Liver (tissue), 9 donors: ENCODE measurements around the gene HIBADH. TPM values are rescaled to one million over a fixed set of nuclear protein-coding genes. Genes with fewer than 3 reads are reported as not detected.

Experiments used
- DNase-seq: peaks from one replicate; pipeline ENCODE4 v3.0.0-alpha.2; 2017; ENCODE audit warnings: low spot score
- H3K27ac ChIP-seq, 2 donors: one replicate each; pipeline ENCODE4 v1.7.0; 2013; ENCODE audit warnings: inconsistent platforms in 2 of 2, low read length in 2 of 2, control low read depth in 1 of 2, low read depth in 1 of 2, mild to moderate bottlenecking in 1 of 2
- H3K27me3 ChIP-seq, 4 donors: one replicate each; pipeline versions ENCODE4 v1.6.1 to v1.7.0; 2013; ENCODE audit warnings: low read length in 3 of 4, inconsistent platforms in 1 of 4, mild to moderate bottlenecking in 1 of 4, moderate library complexity in 1 of 4; ENCODE audit not compliant: control insufficient read depth in 4 of 4, insufficient read depth in 4 of 4
- H3K36me3 ChIP-seq, 4 donors: one replicate each; pipeline versions ENCODE4 v1.6.1 to v1.7.0; 2013; ENCODE audit warnings: low read length in 3 of 4, mild to moderate bottlenecking in 3 of 4, low read depth in 1 of 4, moderate library complexity in 1 of 4; ENCODE audit not compliant: control insufficient read depth in 4 of 4, insufficient read depth in 3 of 4
- H3K4me1 ChIP-seq, 4 donors: one replicate each; pipeline versions ENCODE4 v1.6.1 to v1.7.0; 2013; ENCODE audit warnings: low read length in 3 of 4, mild to moderate bottlenecking in 3 of 4, moderate library complexity in 1 of 4; ENCODE audit not compliant: control insufficient read depth in 4 of 4, insufficient read depth in 4 of 4
- H3K4me3 ChIP-seq, 3 donors: one replicate each; pipeline versions ENCODE4 v1.6.1 to v1.7.0; 2013; ENCODE audit warnings: low read length in 3 of 3, control low read depth in 1 of 3, low read depth in 1 of 3, mild to moderate bottlenecking in 1 of 3
- H3K9ac ChIP-seq, 2 donors: one replicate each; pipeline ENCODE4 v1.7.0; 2013; ENCODE audit warnings: low read length in 2 of 2, mild to moderate bottlenecking in 2 of 2, moderate library complexity in 2 of 2, control low read depth in 1 of 2, low read depth in 1 of 2
- H3K9me3 ChIP-seq, 4 donors: one replicate each; pipeline versions ENCODE4 v1.6.1 to v1.7.0; 2013; ENCODE audit warnings: low read length in 3 of 4; ENCODE audit not compliant: control insufficient read depth in 4 of 4
- ATF3 ChIP-seq: IDR thresholded peaks from 2 replicates; pipeline ENCODE4 v1.6.1; 2016; ENCODE audit warnings: antibody characterized with exemption
- CTCF ChIP-seq: fragments of 150-350 bp; IDR thresholded peaks from 2 replicates; pipeline ENCODE4 v1.5.1; 2017; ENCODE audit warnings: improper control_type of control experiment, low read depth, low read length; ENCODE audit not compliant: missing input control
- EGR1 ChIP-seq, 2 donors: IDR thresholded peaks; 2 replicates each; pipeline ENCODE4 v1.6.1; 2016 to 2018; ENCODE audit warnings: antibody characterized with exemption in 2 of 2, low read depth in 2 of 2
- GABPA ChIP-seq, 2 donors: IDR thresholded peaks in 1 of 2; conservative IDR thresholded peaks in 1 of 2; 2 replicates each; pipeline ENCODE4 v1.6.1; 2016; ENCODE audit warnings: antibody characterized with exemption in 2 of 2, mild to moderate bottlenecking in 1 of 2, moderate library complexity in 1 of 2
- HNF4G ChIP-seq: IDR thresholded peaks from 2 replicates; pipeline ENCODE4 v1.6.1; 2016; ENCODE audit warnings: antibody characterized with exemption
- JUND ChIP-seq, 2 donors: IDR thresholded peaks; 2 replicates each; pipeline ENCODE4 v1.6.1; 2016; ENCODE audit warnings: antibody characterized with exemption in 2 of 2
- NR2F2 ChIP-seq: IDR thresholded peaks from 2 replicates; pipeline ENCODE4 v1.6.1; 2016; ENCODE audit warnings: antibody characterized with exemption
- RAD21 ChIP-seq, 2 donors: IDR thresholded peaks; 2 replicates each; pipeline ENCODE4 v1.6.1; 2016; ENCODE audit warnings: antibody characterized with exemption in 2 of 2, mild to moderate bottlenecking in 2 of 2
- RXRA ChIP-seq, 2 donors: IDR thresholded peaks; 2 replicates each; pipeline ENCODE4 v1.6.1; 2017 to 2018; ENCODE audit warnings: antibody characterized with exemption in 2 of 2, mild to moderate bottlenecking in 1 of 2
- SP1 ChIP-seq: IDR thresholded peaks from 2 replicates; pipeline ENCODE4 v1.6.1; 2018; ENCODE audit warnings: antibody characterized with exemption, mild to moderate bottlenecking
- TAF1 ChIP-seq: conservative IDR thresholded peaks from 2 replicates; pipeline ENCODE4 v1.6.1; 2016; ENCODE audit warnings: antibody characterized with exemption, mild to moderate bottlenecking
- YY1 ChIP-seq: IDR thresholded peaks from 2 replicates; pipeline ENCODE4 v1.6.1; 2016; ENCODE audit warnings: antibody characterized with exemption, mild to moderate bottlenecking
- polyA plus RNA-seq, 2 donors: library from polyadenylated mRNA; stranded (reverse) in 1 of 2; unstranded in 1 of 2; fragments of 200-250 nt in 1 of 2; fragments of >200 nt in 1 of 2; fragmentation: Nextera tagmentation in 1 of 2; extraction: Ambion mirVana in 1 of 2; gene quantifications; one replicate each; pipeline versions ENCODE4 v1.2.1 to v1.2.3, GENCODE V29; 2013 to 2015
- total RNA-seq, 2 donors: library from RNA; depleted of rRNA; stranded (reverse); fragments of >200 nt; gene quantifications; one replicate each; pipeline ENCODE4 v1.2.3, GENCODE V29; 2014
- TF ChIP-seq, protein P1 (sequence below): IDR thresholded peaks from 2 replicates; pipeline ENCODE4 v1.6.1; 2016; ENCODE audit warnings: antibody characterized with exemption
- TF ChIP-seq, protein P2 (sequence below): IDR thresholded peaks from 2 replicates; pipeline ENCODE4 v1.6.1; 2016; ENCODE audit warnings: antibody characterized with exemption
- TF ChIP-seq, protein P3 (sequence below): IDR thresholded peaks from 2 replicates; pipeline ENCODE4 v1.6.1; 2016; ENCODE audit warnings: antibody characterized with exemption, mild to moderate bottlenecking
- donor health status: healthy.
- donor health status: healthy.
- donor health status: healthy.
- donor health status: healthy.
- donor health status: healthy.

The HIBADH gene
- total and polyA plus RNA-seq, 4 donors, result 27.7 to 78.9 (median 58.2) TPM

DNA sequence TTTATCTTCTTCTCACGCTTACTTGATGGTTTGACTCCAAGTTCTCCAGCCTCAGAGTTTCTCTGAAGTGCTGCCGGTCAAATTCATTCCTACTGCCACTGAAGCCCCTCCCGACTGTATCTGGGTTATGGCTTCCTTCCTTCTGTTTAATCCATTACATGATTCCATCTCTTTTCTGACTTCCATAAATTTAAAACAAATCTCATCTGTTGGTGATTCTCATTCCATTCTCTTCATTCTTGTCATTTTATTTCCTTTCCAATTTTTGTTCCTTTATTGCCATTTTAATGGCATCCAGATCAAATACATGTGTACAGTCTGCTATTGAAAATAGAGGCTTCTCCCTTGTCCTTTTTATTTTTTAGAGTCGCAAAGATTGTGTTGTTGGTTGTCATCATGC lies 25.4 kb upstream of the HIBADH start (continued):
- TF ChIP-seq RAD21 (IDR thresholded peaks at IDR 0.05) (no peak), RXRA (IDR thresholded peaks at IDR 0.05) (no peak), JUND (IDR thresholded peaks at IDR 0.05) (no peak), NR2F2 (no peak)

GRCh38 chr7:27686315-27686714 lies 23.6 kb upstream of the HIBADH start:
- no peak overlapping the region for H3K9ac ChIP-seq

More at GRCh38 chr7:27686315-27686714, 23.6 kb upstream of the HIBADH start:
- Histone ChIP-seq H3K36me3 (no peaks in the 10 kb centered on the region), H3K4me3 (no peak overlapping the region), H3K27me3 (no peaks in the 10 kb centered on the region), H3K9me3 (no peaks in the 10 kb centered on the region), H3K4me1 (no peaks in the 10 kb centered on the region), H3K27ac (no peak overlapping the region)
- no peak for DNase-seq
- TF ChIP-seq GABPA (IDR thresholded peaks at IDR 0.05 in 1 of 2, conservative IDR thresholded peaks at IDR 0.05 in 1 of 2), result no peak
- no peak for TF ChIP-seq JUND (IDR thresholded peaks at IDR 0.05)
- TF ChIP-seq EGR1 (IDR thresholded peaks at IDR 0.05; ENCODE audit: low read depth in 2 of 2), result no peak
- TF ChIP-seq, protein P1, sequence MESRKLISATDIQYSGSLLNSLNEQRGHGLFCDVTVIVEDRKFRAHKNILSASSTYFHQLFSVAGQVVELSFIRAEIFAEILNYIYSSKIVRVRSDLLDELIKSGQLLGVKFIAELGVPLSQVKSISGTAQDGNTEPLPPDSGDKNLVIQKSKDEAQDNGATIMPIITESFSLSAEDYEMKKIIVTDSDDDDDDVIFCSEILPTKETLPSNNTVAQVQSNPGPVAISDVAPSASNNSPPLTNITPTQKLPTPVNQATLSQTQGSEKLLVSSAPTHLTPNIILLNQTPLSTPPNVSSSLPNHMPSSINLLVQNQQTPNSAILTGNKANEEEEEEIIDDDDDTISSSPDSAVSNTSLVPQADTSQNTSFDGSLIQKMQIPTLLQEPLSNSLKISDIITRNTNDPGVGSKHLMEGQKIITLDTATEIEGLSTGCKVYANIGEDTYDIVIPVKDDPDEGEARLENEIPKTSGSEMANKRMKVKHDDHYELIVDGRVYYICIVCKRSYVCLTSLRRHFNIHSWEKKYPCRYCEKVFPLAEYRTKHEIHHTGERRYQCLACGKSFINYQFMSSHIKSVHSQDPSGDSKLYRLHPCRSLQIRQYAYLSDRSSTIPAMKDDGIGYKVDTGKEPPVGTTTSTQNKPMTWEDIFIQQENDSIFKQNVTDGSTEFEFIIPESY, result no peak
- no peak for TF ChIP-seq NR2F2
- TF ChIP-seq YY1, result no peak
- TF ChIP-seq SP1, result no peak
- no peak for TF ChIP-seq ATF3
- no peak for TF ChIP-seq RXRA (IDR thresholded peaks at IDR 0.05)
- TF ChIP-seq TAF1, result no peak
- TF ChIP-seq, protein P2, sequence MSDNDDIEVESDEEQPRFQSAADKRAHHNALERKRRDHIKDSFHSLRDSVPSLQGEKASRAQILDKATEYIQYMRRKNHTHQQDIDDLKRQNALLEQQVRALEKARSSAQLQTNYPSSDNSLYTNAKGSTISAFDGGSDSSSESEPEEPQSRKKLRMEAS, result no peak
- TF ChIP-seq HNF4G, result no peak
- TF ChIP-seq CTCF, result no peak
- TF ChIP-seq, protein P3, sequence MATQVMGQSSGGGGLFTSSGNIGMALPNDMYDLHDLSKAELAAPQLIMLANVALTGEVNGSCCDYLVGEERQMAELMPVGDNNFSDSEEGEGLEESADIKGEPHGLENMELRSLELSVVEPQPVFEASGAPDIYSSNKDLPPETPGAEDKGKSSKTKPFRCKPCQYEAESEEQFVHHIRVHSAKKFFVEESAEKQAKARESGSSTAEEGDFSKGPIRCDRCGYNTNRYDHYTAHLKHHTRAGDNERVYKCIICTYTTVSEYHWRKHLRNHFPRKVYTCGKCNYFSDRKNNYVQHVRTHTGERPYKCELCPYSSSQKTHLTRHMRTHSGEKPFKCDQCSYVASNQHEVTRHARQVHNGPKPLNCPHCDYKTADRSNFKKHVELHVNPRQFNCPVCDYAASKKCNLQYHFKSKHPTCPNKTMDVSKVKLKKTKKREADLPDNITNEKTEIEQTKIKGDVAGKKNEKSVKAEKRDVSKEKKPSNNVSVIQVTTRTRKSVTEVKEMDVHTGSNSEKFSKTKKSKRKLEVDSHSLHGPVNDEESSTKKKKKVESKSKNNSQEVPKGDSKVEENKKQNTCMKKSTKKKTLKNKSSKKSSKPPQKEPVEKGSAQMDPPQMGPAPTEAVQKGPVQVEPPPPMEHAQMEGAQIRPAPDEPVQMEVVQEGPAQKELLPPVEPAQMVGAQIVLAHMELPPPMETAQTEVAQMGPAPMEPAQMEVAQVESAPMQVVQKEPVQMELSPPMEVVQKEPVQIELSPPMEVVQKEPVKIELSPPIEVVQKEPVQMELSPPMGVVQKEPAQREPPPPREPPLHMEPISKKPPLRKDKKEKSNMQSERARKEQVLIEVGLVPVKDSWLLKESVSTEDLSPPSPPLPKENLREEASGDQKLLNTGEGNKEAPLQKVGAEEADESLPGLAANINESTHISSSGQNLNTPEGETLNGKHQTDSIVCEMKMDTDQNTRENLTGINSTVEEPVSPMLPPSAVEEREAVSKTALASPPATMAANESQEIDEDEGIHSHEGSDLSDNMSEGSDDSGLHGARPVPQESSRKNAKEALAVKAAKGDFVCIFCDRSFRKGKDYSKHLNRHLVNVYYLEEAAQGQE, result no peak
